Ishikawa (cell line): ENCODE data around the gene PLXNA4.

Experiments
- CEBPB ChIP-seq: IDR thresholded peaks from 2 replicates; pipeline ENCODE4 v1.6.1; 2012
- CREB1 ChIP-seq: IDR thresholded peaks from 2 replicates; pipeline ENCODE4 v1.6.1; 2012; ENCODE audit warnings: low read depth
- EGR1 ChIP-seq: IDR thresholded peaks from 2 replicates; pipeline ENCODE4 v1.6.1; 2012
- EP300 ChIP-seq: IDR thresholded peaks from 2 replicates; pipeline ENCODE4 v1.6.1; 2012; ENCODE audit warnings: borderline replicate concordance
- FOXM1 ChIP-seq: IDR thresholded peaks from 2 replicates; pipeline ENCODE4 v1.6.1; 2012; ENCODE audit warnings: low read depth, borderline replicate concordance
- NFIC ChIP-seq: IDR thresholded peaks from 2 replicates; pipeline ENCODE4 v1.6.1; 2012
- RAD21 ChIP-seq: IDR thresholded peaks from 2 replicates; pipeline ENCODE4 v1.6.1; 2012; ENCODE audit warnings: low read depth
- TAF1 ChIP-seq: IDR thresholded peaks from 2 replicates; pipeline ENCODE4 v1.6.1; 2012; ENCODE audit warnings: low read depth, mild to moderate bottlenecking
- TCF12 ChIP-seq: IDR thresholded peaks from 2 replicates; pipeline ENCODE4 v1.6.1; 2012; ENCODE audit warnings: low read depth
- TEAD4 ChIP-seq: IDR thresholded peaks from 2 replicates; pipeline ENCODE4 v1.6.1; 2012
- YY1 ChIP-seq: IDR thresholded peaks from 2 replicates; pipeline ENCODE4 v1.6.1; 2012; ENCODE audit warnings: low read depth
- ZBTB7A ChIP-seq: IDR thresholded peaks from 2 replicates; pipeline ENCODE4 v1.6.1; 2012; ENCODE audit warnings: low read depth
- TF ChIP-seq, protein P1 (sequence below): IDR thresholded peaks from 2 replicates; pipeline ENCODE4 v1.6.1; 2012
- TF ChIP-seq, protein P2 (sequence below): IDR thresholded peaks from 2 replicates; pipeline ENCODE4 v1.6.1; 2012; ENCODE audit warnings: low read depth, mild to moderate bottlenecking
- TF ChIP-seq, protein P3 (sequence below): IDR thresholded peaks from 2 replicates; pipeline ENCODE4 v1.6.1; 2012

The PLXNA4 gene

GRCh38 chr7:132461032-132461592, 115.2 kb downstream of the PLXNA4 start:
- TF ChIP-seq TAF1, result no peak
- TF ChIP-seq, protein P1, sequence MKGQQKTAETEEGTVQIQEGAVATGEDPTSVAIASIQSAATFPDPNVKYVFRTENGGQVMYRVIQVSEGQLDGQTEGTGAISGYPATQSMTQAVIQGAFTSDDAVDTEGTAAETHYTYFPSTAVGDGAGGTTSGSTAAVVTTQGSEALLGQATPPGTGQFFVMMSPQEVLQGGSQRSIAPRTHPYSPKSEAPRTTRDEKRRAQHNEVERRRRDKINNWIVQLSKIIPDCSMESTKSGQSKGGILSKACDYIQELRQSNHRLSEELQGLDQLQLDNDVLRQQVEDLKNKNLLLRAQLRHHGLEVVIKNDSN, result no peak

- TF ChIP-seq YY1, result no peak
- TF ChIP-seq CEBPB, result no peak
- no peak for TF ChIP-seq RAD21
Observed at GRCh38 chr7:132458729-132459128, 117.5 kb downstream of the PLXNA4 start.

DNA sequence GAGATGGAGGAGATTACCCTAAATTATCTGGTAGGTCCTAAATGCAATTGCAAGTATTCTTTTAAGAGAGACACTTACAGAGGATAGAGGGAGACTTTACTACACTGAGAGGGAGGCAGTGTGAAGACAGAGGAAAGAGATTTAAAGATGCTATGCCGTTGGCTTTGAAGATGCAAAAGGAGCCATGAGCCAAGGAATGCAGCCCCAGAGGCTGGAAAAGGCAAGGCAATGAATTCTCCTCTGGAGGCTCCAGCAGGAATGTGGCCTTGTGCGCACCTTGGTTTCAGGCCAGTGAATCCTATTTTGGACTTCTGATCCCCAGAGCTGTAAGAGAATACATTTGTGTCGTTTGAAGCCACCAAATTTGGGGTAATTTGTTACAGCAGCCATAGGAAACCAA, 118.6 kb downstream of the PLXNA4 start:
- no peak for TF ChIP-seq CREB1
- no peak for TF ChIP-seq FOXM1
- TF ChIP-seq, protein P1, result no peak
- no peak for TF ChIP-seq TAF1
- TF ChIP-seq RAD21, result no peak
- TF ChIP-seq, protein P2, sequence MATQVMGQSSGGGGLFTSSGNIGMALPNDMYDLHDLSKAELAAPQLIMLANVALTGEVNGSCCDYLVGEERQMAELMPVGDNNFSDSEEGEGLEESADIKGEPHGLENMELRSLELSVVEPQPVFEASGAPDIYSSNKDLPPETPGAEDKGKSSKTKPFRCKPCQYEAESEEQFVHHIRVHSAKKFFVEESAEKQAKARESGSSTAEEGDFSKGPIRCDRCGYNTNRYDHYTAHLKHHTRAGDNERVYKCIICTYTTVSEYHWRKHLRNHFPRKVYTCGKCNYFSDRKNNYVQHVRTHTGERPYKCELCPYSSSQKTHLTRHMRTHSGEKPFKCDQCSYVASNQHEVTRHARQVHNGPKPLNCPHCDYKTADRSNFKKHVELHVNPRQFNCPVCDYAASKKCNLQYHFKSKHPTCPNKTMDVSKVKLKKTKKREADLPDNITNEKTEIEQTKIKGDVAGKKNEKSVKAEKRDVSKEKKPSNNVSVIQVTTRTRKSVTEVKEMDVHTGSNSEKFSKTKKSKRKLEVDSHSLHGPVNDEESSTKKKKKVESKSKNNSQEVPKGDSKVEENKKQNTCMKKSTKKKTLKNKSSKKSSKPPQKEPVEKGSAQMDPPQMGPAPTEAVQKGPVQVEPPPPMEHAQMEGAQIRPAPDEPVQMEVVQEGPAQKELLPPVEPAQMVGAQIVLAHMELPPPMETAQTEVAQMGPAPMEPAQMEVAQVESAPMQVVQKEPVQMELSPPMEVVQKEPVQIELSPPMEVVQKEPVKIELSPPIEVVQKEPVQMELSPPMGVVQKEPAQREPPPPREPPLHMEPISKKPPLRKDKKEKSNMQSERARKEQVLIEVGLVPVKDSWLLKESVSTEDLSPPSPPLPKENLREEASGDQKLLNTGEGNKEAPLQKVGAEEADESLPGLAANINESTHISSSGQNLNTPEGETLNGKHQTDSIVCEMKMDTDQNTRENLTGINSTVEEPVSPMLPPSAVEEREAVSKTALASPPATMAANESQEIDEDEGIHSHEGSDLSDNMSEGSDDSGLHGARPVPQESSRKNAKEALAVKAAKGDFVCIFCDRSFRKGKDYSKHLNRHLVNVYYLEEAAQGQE, result no peak
- TF ChIP-seq TCF12, result no peak
- no peak for TF ChIP-seq CEBPB
- TF ChIP-seq EP300, result no peak
- no peak for TF ChIP-seq YY1
- TF ChIP-seq ZBTB7A, result no peak
- TF ChIP-seq EGR1, result no peak
- TF ChIP-seq, protein P3, sequence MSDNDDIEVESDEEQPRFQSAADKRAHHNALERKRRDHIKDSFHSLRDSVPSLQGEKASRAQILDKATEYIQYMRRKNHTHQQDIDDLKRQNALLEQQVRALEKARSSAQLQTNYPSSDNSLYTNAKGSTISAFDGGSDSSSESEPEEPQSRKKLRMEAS, result no peak
- TF ChIP-seq NFIC, result no peak
- no peak for TF ChIP-seq TEAD4

GRCh38 chr7:132456418-132456817, 119.9 kb downstream of the PLXNA4 start:
- TF ChIP-seq EP300 (no peak), TEAD4 (no peak), YY1 (no peak), FOXM1 (no peak), EGR1 (no peak), ZBTB7A (no peak), TAF1 (no peak), CREB1 (no peak), CEBPB (no peak), TCF12 (no peak), RAD21 (no peak), NFIC (no peak)
- TF ChIP-seq, protein P2, result no peak
- TF ChIP-seq, protein P3, result no peak
- TF ChIP-seq, protein P1, result no peak

GRCh38 chr7:132455378-132455777, 120.9 kb downstream of the PLXNA4 start:
- TF ChIP-seq TEAD4 (no peak), TCF12 (no peak)

GRCh38 chr7:132453826-132454225, 122.4 kb downstream of the PLXNA4 start:
- no peak for TF ChIP-seq CEBPB
- no peak for TF ChIP-seq RAD21
- TF ChIP-seq FOXM1, result no peak
- no peak for TF ChIP-seq EGR1
- no peak for TF ChIP-seq NFIC
- no peak for TF ChIP-seq TAF1
- no peak for TF ChIP-seq ZBTB7A
- no peak for TF ChIP-seq TCF12
- TF ChIP-seq TEAD4, result no peak
- TF ChIP-seq EP300, result no peak
- TF ChIP-seq YY1, result no peak

DNA sequence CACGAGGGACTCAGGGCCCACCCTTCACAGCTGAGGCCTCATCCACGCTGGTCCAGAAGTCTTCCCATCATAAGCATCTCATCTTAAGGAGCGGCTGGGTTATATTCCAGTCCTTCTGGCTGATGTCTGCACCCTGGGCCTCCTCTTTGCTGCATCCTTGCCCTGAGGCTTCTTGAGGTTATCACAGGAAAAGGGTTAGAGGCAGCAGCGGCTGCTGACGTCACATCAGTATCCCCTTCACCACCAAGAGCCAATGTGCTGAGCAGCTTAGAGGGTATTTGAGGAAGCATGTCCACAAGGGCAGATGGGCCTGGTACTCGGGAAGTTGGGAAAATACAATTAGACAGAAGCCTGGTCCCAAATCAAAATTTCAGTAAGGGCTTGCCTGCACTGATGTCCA, 125.1 kb downstream of the PLXNA4 start:
- TF ChIP-seq TEAD4, result no peak
- TF ChIP-seq CREB1, result no peak
- TF ChIP-seq, protein P2, result no peak
- TF ChIP-seq CEBPB, result no peak
- no peak for TF ChIP-seq YY1
- TF ChIP-seq, protein P1, result no peak
- TF ChIP-seq RAD21, result no peak
